HG02870 (cell line): ENCODE measurements around the gene FANCC.
"Not testable (repeated sequence)": the region's sequence is repeated elsewhere in the genome, so short reads cannot be mapped to it uniquely, and the experiment has no call there.

ENCODE experiments used
- ATAC-seq: cut with Tn5 transposase; IDR thresholded peaks from one replicate; pipeline ENCODE4 v1.9.1; 2021; ENCODE audit warnings: mild to moderate bottlenecking, moderate library complexity; ENCODE audit not compliant: unreplicated experiment

The FANCC gene

DNA sequence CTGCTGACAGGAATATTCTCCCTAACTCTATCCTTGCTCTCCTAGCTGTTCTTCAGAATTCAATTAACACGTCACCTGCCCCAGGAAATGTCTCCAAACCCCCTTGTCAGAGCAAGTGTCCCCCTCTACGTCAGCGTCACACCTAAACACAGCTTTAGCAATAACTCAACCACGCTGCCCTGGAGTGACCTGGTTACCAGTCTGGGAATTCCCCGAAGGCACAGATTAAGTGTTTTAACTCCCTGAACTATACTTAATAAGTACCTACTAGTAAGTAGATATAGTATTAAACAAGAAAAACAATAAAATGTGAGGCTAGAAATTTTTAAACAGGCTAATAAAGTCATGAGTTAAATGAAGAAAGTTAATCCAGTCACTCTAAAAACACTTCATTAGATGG is 78.4 kb downstream of the FANCC start:
- ATAC-seq: no peak

DNA sequence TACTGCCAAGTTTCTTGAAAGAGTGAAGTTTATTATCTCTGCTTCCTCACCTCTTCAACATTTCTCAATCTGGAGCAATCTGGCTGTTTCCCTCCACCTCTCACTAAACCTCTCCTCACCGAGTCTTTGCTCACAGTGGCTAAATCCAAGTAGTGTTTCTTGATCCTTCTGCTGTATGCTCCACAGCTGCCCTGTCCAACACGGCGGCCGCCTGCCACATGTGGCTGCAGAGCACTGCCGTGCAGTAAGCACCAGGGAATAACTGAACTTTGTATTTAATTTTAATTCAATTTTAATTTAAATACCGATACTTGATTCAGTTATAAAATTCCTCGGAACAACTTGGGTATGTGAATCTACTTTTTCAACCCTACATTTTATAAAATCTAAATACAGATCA is 80.2 kb downstream of the FANCC start:
- no peak for ATAC-seq

DNA sequence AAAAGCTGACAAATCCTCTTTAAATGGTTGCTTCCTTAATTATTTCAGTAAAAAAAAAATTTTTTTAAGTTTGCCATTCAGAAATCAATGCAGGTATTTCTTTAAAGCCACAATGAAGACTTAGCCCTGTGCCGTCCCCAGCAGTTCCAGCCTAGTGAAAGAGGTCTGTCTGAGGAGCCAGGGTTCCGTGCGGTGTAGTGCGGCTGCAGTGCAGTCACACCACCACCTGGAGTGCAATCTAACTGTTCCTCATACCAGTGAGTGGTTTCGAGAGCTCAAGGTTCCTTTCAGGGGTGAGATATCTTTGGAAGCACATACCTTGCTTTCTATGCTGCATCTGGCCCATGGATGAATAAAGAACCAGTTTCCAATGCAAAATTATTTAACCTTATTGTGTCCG is 87.5 kb downstream of the FANCC start:
- no peak for ATAC-seq

DNA sequence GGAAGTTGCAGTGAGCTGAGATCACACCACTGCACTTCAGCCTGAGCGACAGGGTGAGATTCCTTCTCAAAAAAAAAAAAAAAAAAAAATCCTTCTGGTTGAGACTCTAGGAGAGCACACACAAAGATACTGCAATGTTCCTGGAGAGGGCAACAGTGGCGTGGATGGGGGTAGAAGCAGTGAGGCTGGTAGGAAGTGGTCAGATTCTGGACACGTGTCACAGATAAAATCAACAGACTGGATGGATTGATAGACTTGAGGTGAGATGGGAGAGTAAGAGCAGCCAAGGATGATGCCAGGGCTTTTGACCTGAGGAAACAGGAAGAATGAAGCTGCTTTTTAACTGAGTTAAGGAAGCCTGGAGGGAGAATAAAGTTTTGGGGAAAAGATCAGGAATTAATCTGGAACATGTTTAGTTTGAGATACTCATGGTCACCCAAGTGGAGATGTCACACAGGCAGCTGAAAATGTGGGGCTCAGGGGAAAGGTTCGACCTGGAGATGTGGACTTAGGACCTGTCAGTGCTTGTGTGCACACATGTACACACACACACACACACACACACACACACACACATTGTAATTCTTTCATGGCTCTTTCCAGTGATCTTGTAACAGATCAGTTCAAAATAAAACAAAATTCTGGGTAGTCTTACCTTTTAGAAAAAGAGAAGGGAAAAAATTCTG is 88.1 kb downstream of the FANCC start:
- ATAC-seq: no peak

DNA sequence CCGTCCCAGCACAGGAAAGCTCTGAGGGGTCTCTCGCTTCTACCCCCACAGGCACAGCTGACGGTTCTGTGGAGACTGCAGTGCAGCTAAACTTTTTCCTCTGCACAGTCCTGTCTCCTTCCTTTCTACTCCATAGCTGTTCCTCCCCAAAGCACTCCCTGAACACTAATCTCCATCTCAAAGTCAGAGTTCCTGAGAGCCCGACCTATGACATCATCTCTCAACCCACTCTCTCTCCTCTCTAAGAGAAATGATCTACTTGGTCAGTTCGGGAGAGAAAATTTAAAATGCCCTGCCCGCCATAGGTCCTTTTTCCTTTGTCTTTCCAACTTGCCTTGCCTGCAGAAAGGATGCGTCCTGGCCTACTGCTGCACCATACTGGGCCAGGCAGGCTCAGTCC is 90.6 kb downstream of the FANCC start:
- ATAC-seq: no peak

DNA sequence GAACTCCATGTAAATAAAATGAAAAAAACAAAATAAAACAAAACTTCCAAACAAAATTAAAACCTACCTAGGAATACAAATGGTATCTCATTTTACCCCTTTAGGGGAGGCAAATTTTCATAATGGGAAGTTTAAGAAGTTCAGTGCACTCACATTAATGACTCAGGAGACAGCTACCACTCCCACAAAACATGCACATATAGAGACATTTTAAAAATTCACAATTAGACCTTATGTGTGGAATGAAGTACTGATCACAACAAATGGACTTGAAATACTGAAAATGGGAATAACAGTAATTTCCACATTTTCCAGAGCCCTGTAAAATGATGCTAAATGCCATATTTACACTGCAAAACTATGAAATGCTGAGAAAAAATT is 91.8 kb downstream of the FANCC start:
- no peak for ATAC-seq

DNA sequence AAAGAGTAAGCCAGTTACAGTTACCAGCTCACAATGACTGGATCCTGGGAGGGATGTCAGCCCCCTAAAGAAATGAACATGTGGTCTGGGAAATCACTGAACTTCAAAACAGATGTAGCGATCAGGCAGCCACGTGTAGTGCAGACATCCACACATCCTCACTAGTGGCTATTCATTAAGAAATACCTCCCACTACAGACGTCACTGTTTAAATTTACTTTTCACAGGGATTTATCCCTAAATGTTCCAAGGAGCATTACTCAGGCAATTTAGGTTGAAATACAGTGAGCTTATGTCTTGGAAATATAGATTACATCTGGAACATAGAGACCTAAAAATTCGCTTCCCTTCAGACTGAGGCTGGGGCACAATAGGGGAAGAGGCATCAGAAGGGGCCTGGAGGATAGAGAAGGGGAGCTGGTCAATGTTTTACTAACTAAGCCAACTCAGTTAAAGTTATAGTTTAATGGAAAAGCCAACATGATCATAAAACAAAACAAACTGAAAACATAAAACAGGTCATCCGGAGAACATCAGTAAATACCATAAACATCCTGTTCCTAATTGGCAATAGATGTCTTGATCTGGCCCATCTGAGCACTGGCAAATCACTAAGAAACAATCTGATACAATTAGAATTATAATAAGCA is 92.3 kb downstream of the FANCC start:
- no peak for ATAC-seq

DNA sequence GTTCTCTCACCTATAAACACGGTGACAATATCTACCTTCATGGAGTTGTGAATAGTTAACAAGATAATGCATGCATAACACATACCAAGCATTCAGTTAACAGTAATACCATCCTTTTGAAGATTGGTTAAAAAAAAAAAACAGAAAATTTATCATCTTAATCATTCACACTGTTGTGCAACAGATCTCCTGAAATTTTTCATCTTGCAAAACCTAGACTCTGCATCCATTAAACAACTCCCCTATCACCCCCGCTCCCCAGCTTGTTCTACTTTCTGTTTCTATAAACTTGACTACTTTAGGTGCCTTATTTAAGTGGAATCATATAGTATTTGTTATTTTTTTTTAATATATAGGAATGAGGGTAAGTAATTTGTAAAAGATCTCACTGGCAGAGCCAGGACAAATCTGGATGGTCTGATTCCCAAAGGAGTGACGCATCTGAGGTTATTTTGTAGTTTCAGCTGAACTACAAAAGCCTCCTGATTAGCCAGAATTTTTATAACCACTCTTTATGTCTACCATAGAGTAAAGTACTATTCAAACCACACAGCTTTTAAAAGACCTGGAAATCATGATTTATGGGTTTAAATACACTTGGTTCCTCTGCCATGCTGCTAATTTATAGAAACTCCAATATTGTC is 93.0 kb downstream of the FANCC start:
- ATAC-seq: no peak

DNA sequence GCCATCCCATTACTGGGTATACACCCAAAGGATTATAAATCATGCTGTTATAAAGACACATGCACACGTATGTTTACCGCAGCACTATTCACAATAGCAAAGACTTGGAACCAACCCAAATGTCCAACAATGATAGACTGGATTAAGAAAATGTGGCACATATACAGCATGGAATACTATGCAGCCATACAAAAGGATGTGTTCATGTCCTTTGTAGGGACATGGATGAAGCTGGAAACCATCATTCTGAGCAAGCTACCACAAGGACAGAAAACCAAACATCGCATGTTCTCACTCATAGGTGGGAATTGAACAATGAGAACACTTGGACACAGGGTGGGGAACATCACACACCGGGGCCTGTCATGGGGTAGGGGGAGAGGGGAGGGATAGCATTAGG is 97.2 kb downstream of the FANCC start:
- not testable (repeated sequence) for ATAC-seq

DNA sequence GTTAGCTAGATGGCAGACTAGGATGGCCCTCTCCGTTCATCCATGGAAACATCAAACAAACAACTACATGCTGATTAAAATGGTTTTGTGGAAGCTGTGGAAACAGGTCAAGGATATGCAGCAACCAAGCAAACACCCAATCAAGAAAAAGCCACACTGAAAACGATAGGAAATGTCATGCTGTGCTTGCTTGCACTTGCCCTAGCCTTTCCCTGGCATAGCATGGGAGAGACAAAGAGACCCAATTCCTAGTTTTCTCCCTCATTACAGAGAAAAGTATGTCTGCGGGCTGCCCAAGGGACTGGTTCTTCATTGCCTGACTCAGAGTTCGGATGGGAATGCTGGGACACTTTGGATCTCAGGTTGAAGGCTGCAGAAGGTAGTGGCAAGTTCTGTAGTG is 98.7 kb downstream of the FANCC start:
- no peak for ATAC-seq

DNA sequence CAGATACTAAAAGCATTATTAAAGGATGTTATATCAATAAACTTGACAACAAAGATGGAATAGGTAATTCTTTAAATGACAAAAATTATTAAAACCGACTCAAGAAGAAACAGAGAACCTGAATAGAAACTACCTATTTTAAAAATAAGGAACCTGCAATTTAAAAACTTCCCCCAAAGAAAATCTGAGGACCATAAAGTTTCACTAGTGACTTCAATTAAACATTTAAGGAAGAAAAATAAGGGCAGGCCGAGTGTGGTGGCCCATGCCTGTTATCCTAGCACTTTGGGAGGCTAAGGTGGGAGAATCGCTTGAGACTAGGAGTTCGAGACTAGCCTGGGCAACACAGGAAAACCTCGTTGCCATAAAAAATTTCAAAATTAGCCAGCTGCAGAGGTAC is 99.6 kb downstream of the FANCC start:
- ATAC-seq: no peak

DNA sequence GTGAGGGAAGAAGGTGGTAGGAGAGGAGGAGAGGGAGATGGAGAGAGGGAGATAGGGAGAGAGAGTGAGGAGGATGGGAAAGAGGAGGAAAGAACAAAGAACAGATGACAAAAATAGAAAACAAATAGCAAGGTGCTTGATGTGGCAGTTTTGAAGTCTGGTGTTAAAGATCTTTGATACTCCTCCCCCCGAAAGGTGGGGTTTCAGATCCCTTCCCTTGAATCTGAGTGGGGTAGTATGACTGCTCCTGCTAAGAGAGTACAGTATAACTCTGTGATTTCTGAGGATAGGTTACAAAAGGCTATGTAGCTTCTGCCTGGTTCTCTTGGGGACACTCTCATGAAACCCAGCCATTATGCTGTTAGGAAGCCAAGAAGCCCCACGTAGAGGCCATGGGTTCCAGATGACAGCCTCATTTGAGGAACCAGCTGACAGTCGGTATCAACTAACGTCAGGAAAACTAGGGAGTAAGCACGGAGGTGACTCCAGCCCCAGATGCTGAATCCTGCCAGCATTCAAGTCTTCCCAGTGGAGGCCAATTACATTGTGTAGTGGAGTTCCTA is 102.1 kb downstream of the FANCC start:
- no peak for ATAC-seq

DNA sequence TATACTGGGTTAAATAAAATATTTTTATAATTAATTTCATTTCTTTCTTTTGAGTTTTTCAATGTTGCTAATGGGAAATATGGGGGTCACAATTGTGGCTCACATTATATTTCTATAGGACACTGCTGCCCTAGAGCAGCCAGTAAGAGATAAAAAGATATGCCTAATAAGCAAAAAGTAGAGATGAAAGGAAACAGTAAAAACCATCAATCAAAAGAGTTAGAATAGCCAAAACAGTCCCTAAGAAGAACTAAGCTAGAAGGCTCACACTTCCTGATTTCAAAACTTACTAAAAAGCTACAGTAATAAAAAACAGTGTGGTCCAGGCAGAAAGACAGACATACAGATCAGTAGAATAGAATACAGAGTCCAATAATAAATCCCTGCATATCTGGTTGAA is 104.4 kb downstream of the FANCC start:
- ATAC-seq: no peak

DNA sequence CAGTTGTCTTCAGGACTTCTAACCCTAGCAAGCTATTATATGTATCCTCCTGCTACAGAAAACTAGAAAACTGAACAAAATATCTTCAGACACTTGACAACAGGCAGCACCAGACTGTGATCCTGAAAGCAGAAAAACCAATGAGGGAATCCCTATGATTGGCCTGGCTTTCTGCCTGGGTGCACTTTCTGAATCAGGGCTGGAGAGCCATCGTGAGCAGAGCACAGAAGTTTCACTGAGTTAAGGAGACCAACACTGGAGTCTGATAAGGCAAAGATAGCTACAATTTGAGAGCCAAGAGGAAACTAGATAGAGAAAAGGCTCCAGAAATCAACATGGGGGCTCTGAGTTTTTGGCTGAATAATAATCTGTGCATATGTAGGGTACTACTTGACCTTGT is 106.5 kb downstream of the FANCC start:
- ATAC-seq: no peak

DNA sequence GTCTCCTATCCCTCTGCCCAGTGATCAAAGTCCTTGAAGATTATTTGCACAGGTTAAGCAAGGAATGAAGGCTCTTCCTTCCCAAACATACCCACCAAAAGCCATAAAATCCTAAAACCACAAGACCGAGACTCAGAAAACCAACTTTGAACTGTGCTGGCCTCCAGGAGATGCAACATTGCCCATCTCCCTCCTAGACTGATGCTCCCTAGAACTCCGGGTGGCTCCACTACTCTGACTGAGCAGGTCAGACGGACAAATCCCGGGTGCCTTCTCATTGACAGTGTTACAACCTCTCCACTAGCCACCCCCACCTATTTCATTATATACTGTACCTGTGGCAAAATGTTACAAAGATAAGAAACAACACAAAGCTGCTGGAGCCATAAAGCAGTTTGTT is 110.1 kb downstream of the FANCC start:
- no peak for ATAC-seq

DNA sequence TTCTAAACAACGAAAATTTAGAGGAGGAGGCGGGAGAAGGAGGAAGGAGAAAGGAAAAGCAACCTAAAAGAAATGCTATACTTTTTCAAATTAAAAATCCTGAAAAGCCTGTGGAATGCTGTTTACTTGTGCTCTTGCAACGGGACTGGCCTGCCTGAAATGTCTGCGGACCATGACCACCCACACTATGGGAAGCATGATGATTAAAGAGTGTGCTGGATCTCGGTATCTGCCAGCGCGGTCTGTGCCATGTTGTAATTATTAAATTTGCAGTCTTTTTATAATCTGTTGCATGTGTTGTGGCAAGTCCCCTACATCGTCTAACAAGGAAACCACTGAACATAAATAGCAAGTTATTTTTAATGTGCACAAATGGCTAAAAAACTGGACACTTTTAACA is 111.4 kb downstream of the FANCC start:
- no peak for ATAC-seq

DNA sequence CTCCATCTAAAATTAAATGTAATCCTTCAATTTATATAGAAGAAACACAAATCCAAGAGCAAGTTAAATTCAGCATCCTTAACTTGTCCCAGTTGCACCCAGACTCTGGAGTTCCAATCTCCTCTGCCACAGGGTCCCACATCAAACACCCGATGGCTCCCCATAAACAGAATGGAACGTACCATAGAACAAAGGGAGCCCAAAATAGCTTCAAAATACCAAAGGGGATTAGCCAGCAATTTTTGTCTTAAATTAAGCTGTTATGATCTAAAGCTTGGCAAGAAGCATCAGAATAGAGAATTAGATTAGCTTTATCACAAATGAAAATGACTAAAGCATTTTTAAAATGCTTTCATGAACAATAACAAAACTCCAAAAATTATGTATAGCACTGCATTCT is 112.8 kb downstream of the FANCC start:
- ATAC-seq: no peak

DNA sequence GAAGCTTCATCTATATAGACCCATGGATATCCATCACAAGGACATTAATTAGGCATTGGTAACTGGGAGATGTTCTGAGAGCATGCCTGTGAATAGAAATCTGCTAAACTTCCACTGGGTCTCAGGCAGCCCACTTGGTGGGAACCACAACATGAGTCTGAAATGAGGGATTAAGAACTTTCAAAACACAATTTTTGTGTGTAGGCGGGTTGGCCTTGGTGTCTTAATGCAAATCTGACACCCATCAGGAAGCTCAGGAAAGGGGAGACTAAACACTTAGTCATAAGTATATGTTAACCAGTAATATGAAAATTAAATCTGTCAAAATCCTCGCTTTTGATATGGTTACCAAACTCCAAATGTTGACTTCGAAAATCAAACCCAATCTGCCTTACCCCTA is 113.2 kb downstream of the FANCC start:
- no peak for ATAC-seq

DNA sequence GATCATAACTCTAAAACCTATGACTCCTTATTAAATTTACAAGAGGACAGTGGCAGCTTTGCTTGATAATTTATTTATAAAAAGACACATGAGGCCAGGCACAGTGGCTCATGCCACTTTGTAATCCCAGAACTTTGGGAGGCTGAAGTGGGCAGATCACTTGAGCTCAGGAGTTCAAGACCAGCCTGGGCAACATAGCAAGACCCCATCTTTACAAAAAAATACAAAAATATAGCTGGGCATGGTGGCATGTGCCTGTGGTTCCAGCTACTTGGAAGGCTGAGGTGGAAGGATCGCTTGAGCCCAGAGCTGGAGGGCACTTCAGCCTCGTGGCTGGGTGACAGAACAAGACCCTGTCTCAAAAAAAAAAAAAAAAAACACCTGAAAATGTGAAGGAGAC is 114.5 kb downstream of the FANCC start:
- not testable (repeated sequence) for ATAC-seq

DNA sequence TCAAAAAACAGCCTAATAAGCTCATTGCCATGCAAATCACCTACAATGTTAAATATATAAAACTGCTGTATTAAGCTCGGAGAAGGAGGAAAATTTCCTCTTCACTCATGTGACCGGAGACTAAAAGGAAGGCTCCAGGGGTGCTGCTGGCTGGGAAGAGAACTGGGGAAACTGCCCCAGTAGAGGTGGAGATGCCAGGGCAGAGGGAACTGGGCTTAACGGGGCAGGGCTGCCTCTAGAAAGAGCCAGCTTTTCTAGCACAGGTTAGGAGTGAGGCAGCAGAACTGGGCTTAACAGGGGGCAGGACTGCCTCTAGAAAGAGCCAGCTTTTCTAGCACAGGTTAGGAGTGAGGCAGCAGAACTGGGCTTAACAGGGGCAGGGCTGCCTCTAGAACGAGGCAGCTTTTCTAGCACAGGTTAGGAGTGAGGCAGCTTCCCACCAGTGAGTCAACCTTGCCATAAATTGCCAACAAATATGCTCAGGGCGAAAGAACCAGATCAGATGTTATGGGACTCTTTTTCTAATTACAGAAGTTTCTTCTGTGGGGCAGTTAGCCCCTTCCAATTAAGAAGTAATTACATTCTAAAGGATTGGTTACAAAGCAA is 115.3 kb downstream of the FANCC start:
- ATAC-seq: no peak

DNA sequence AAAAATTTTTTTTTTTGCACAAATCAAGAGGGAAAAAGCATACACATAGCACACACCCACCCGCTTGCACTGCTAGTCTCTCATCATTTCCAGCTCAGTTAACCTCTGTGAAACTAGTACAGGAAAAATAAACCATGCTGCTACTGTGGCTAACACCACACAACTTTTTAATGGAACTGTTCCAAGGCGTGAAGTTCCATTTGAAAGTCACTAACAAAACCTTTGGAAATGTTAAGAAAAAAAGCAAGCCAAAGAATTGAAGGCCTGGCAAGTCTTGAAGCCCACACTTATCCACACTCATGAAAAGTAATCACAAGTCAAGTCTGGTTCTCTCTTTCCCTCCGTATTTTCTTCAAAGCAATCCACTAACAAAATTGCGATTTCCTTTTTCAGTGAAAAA is 116.3 kb downstream of the FANCC start:
- ATAC-seq: no peak
